ENCODE results near the gene UTS2B.
A peak's percentile ranks its signal among the peaks of the same experiment; 100 is the strongest.

UTS2B gene

GRCh38 chr3:191262650-191263049 lies 67.7 kb downstream of the UTS2B start (continued):
- no peak for TF ChIP-seq ZFP69B (tag by site-specific recombination; IDR thresholded peaks at IDR 0.05)
- TF ChIP-seq KLF9 (tag by site-specific recombination; IDR thresholded peaks at IDR 0.05; ENCODE audit: low read depth) = no peak
- no peak for TF ChIP-seq ZBTB8A (tag by site-specific recombination; IDR thresholded peaks at IDR 0.05)

GRCh38 chr3:191261304-191261638 lies 69.1 kb downstream of the UTS2B start:
- POLR2A ChIA-PET = no interaction called here
- no peak overlapping the region for H3K27ac ChIP-seq (ENCODE audit: extremely low read depth, low read depth, low read length)

GRCh38 chr3:191260431-191261303 lies 69.7 kb downstream of the UTS2B start:
- ChIA-PET CTCF (no interaction called here), POLR2A (no interaction called here)
- TF ChIP-seq ZNF302 (tag by site-specific recombination; IDR thresholded peaks at IDR 0.05; ENCODE audit: low read depth) (no peak), PRDM10 (tag by site-specific recombination; IDR thresholded peaks at IDR 0.05) (peak; percentile 52; the same call in 1 of the 2 replicates), KLF9 (tag by site-specific recombination; IDR thresholded peaks at IDR 0.05; ENCODE audit: low read depth) (no peak), ZNF777 (tag by site-specific recombination; IDR thresholded peaks at IDR 0.05; ENCODE audit: borderline replicate concordance) (no peak), ZNF785 (tag by site-specific recombination; IDR thresholded peaks at IDR 0.05) (no peak), ZNF837 (tag by site-specific recombination; IDR thresholded peaks at IDR 0.05) (no peak), IKZF3 (tag by site-specific recombination; IDR thresholded peaks at IDR 0.05) (no peak)
- no peaks in the 10 kb centered on the region for H3K9me3 ChIP-seq (ENCODE audit: control insufficient read depth, insufficient read depth, low read depth, low read length)
- H3K4me1 ChIP-seq (ENCODE audit: control insufficient read depth, insufficient read depth, low read length) = no peaks in the 10 kb centered on the region; the same call in 1 of the 2 replicates
- H3K36me3 ChIP-seq (ENCODE audit: control insufficient read depth in 2 of 2, insufficient read depth in 1 of 2, low read length in 2 of 2) = no peaks in the 10 kb centered on the region
- H3K4me3 ChIP-seq (ENCODE audit: low read depth, low read length) = no peak overlapping the region
- no peak overlapping the region for H3K27ac ChIP-seq (ENCODE audit: extremely low read depth, low read depth, low read length)

More at GRCh38 chr3:191261304-191261638, 69.1 kb downstream of the UTS2B start:
- Histone ChIP-seq H3K9me3 (ENCODE audit: control insufficient read depth, insufficient read depth, low read depth, low read length) (no peaks in the 10 kb centered on the region), H3K4me3 (ENCODE audit: low read depth, low read length) (no peak overlapping the region), H3K4me1 (ENCODE audit: control insufficient read depth, insufficient read depth, low read length) (no peaks in the 10 kb centered on the region), H3K36me3 (ENCODE audit: control insufficient read depth in 2 of 2, insufficient read depth in 1 of 2, low read length in 2 of 2) (no peaks in the 10 kb centered on the region)
- no peak for TF ChIP-seq BCL11A (tag by site-specific recombination; IDR thresholded peaks at IDR 0.05; ENCODE audit: low read depth)
- no peak for TF ChIP-seq ZNF560 (tag by site-specific recombination; IDR thresholded peaks at IDR 0.05; ENCODE audit: borderline replicate concordance)
- no peak for TF ChIP-seq ZNF169 (tag by site-specific recombination; IDR thresholded peaks at IDR 0.05)
- no peak for TF ChIP-seq ZNF561 (tag by site-specific recombination; IDR thresholded peaks at IDR 0.05; ENCODE audit: borderline replicate concordance)
- no peak for TF ChIP-seq ZNF354C (tag by site-specific recombination; IDR thresholded peaks at IDR 0.05; ENCODE audit: borderline replicate concordance, low read depth)
- no peak for TF ChIP-seq ZNF626 (tag by site-specific recombination; IDR thresholded peaks at IDR 0.05)
- TF ChIP-seq ZNF514 (tag by site-specific recombination; IDR thresholded peaks at IDR 0.05) = no peak
- no peak for TF ChIP-seq ZNF530 (tag by site-specific recombination; IDR thresholded peaks at IDR 0.05; ENCODE audit: low read depth)
- TF ChIP-seq ZNF140 (tag by site-specific recombination; IDR thresholded peaks at IDR 0.05) = no peak
- TF ChIP-seq ATF2 (tag by site-specific recombination; IDR thresholded peaks at IDR 0.05; ENCODE audit: low read depth) = no peak
- TF ChIP-seq ZNF138 (tag by site-specific recombination; IDR thresholded peaks at IDR 0.05; ENCODE audit: borderline replicate concordance) = no peak
- TF ChIP-seq YY2 (tag by site-specific recombination; IDR thresholded peaks at IDR 0.05) = no peak
- CTCF ChIA-PET = no interaction called here

Data from HEK293 (cell line).